ENCODE results near the gene ATAD3B.

The ATAD3B gene

DNA sequence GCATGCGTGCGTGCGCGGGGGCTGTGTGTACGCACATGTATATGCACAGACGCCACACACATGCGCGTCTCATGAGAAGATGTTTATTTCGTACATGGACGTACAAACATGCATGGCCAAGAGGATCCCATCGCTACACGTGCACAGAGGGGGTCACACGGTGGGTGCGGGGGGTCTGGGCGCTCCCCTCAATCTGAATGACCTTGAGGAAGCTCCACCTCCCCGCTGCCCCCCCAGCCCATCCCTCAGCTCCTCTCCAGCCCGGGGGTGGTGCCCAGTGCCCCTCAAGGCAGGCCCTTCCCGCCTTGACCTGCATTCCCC is 67.4 kb downstream of the ATAD3B start:
- POLR2A ChIA-PET = no interaction called here
- CTCF ChIA-PET = no interaction called here
- TF ChIP-seq CTBP1 (IDR thresholded peaks at IDR 0.05; ENCODE audit: borderline replicate concordance) (no peak), TARDBP (IDR thresholded peaks at IDR 0.05) (no peak), FOXM1 (IDR thresholded peaks at IDR 0.05; ENCODE audit: borderline replicate concordance) (no peak), ELF4 (IDR thresholded peaks at IDR 0.05) (no peak), SP1 (IDR thresholded peaks at IDR 0.05) (no peak), BHLHE40 (IDR thresholded peaks at IDR 0.05; ENCODE audit: borderline replicate concordance) (no peak), L3MBTL2 (conservative IDR thresholded peaks at IDR 0.05) (no peak), ZNF384 (IDR thresholded peaks at IDR 0.05) (no peak), LEF1 (IDR thresholded peaks at IDR 0.05; ENCODE audit: borderline replicate concordance) (no peak), FOXA1 (IDR thresholded peaks at IDR 0.05) (no peak), SUZ12 (IDR thresholded peaks at IDR 0.05) (no peak), HDGF (IDR thresholded peaks at IDR 0.05; ENCODE audit: borderline replicate concordance) (no peak), NFRKB (IDR thresholded peaks at IDR 0.05) (no peak), FOXK2 (IDR thresholded peaks at IDR 0.05) (no peak), ARNT (IDR thresholded peaks at IDR 0.05) (no peak)
- TF ChIP-seq, protein P1, sequence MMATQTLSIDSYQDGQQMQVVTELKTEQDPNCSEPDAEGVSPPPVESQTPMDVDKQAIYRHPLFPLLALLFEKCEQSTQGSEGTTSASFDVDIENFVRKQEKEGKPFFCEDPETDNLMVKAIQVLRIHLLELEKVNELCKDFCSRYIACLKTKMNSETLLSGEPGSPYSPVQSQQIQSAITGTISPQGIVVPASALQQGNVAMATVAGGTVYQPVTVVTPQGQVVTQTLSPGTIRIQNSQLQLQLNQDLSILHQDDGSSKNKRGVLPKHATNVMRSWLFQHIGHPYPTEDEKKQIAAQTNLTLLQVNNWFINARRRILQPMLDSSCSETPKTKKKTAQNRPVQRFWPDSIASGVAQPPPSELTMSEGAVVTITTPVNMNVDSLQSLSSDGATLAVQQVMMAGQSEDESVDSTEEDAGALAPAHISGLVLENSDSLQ (IDR thresholded peaks at IDR 0.05) = no peak
- no peak for DNase-seq (ENCODE audit: extremely low spot score)

DNA sequence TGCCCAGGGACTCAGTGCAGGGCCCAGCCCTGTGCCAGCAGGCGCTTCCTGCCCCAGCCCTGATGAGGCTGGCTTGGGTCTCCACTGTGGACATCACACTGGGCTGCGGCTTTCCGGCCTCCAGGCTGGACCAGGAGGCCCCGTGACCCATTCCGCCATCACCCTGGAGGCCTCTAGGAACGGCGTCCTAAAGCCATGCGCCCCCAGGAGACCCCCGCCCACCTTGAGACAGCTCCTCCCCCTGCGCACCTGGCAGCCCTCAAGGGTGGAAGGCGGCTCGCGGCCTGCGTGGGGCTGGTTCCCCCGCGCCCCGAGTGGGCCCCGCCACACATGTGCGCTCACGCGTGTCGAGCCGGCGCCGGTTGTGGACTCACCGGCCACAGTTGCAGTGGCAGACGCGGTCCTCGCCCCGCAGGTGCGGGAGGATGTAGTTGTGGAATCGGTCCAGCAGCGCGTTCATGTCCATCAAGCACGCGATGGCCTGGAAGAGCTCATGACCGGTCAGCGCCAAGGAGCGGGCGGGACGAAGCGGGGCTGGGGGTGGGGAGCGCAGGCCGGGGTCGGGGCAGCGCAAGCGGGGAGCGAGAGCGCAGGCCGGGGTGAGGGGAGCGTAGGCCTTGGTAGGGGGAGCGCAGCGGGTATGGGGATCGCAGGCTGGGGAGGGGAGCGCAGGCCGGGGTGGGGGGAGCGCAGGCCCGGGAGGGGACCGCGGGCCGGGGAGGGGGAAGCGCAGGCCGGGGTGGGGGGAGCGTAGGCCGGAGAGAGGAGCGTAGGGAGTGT is 67.9 kb downstream of the ATAD3B start:
- ChIA-PET CTCF (no interaction called here), POLR2A (no interaction called here)
- no peak for DNase-seq (ENCODE audit: extremely low spot score)
- no peak for TF ChIP-seq SP1 (IDR thresholded peaks at IDR 0.05)

DNA sequence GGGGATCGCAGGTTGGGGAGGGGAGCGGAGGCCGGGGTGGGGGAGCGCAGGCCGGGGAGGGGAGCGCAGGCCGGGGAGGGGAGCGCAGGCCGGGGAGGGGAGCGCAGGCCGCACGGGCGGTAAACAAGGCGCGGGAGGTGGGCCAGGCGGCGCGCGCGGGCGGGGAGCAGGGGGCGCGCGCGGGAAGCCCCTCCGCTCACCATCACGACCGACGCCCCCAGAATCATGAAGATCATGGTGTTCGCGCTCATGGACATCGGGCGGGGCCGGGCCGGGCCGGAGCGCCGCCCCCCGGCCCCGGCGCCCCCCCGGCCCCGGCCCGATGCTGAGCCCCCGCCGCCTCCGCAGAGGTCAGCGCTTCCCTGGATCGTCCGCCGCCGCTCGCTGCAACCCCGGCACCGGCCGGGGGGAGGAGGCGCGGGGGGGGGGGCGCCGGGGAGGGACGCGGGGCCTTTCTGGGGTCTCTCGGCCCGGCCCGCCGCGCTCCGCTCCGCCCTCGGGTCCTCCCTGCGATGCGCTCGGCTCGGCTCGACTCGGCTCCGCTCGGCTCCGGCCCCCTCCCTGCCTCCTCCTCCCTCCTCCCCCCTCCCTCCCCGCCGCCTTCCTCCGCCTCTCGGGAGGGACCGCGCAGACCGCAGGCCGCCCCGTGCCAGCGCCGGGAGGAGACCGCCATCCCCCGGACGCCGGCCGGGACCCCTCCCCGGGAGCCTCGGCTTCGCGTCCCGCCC is 68.7 kb downstream of the ATAD3B start, which contains the start of gene TMEM240:
TMEM240 (minus strand) TSS at position 535 of the 728 bp plus-strand sequence; CDS start at position 257, 278 bp downstream.
- POLR2A ChIA-PET = no interaction called here
- CTCF ChIA-PET = no interaction called here
- DNase-seq (ENCODE audit: extremely low spot score) = no peak

DNA sequence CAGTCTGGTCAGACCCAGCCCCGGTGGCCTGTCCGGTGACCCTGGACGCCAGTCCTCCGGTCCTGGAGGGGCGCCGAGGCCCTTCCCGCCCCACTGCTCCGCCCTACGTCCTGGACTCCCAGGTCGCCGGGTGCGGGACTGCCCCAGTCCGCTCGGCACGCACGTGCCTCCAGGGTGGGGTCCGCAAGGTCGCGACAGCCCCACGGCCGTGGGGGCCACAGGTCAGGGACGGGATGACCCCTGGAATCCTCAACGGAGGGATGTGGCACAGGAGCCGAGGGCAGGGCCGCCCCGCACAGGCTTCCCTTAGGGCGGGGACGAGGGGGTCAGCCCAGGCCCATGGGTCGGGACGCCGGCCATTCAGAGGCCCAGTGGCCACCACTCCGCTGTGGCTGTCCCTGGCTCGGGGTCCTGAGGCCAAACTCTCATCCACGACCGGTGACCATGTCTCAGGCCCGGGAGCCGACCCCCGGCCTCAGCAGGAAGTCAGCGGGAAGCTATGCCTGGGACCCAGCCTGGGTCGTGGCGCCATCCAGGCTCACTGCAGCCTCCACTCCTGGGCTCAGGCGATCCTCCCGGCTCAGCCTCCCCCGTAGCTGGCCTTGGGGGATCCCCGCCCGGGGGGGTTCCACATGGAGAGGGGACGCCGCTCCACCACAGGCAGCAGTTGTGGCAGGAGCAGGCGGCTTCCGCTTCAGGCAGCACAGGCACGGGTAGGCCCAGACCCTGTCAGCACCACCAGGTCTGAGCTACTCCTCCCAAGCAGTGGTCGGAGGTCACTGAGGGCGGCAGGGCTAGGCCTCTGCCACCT is 69.5 kb downstream of the ATAD3B start:
- TF ChIP-seq, protein P1 (IDR thresholded peaks at IDR 0.05) = no peak
- no peak for TF ChIP-seq FOXA1 (IDR thresholded peaks at IDR 0.05)
- TF ChIP-seq FOXM1 (IDR thresholded peaks at IDR 0.05; ENCODE audit: borderline replicate concordance) = no peak
- no peak for TF ChIP-seq L3MBTL2 (conservative IDR thresholded peaks at IDR 0.05)
- TF ChIP-seq ZNF384 (IDR thresholded peaks at IDR 0.05) = no peak
- TF ChIP-seq NFRKB (IDR thresholded peaks at IDR 0.05) = no peak
- no peak for TF ChIP-seq ELF4 (IDR thresholded peaks at IDR 0.05)
- no peak for TF ChIP-seq CTBP1 (IDR thresholded peaks at IDR 0.05; ENCODE audit: borderline replicate concordance)
- TF ChIP-seq BHLHE40 (IDR thresholded peaks at IDR 0.05; ENCODE audit: borderline replicate concordance) = no peak
- TF ChIP-seq LEF1 (IDR thresholded peaks at IDR 0.05; ENCODE audit: borderline replicate concordance) = no peak
- no peak for TF ChIP-seq TARDBP (IDR thresholded peaks at IDR 0.05)
- TF ChIP-seq ARNT (IDR thresholded peaks at IDR 0.05) = no peak
- no peak for TF ChIP-seq HDGF (IDR thresholded peaks at IDR 0.05; ENCODE audit: borderline replicate concordance)
- TF ChIP-seq SP1 (IDR thresholded peaks at IDR 0.05) = no peak
- ChIA-PET CTCF (no interaction called here), POLR2A (no interaction called here)
- no peak for DNase-seq (ENCODE audit: extremely low spot score)

More for the DNA sequence above, 68.7 kb downstream of the ATAD3B start, which contains the start of gene TMEM240:
- TF ChIP-seq SUZ12 (IDR thresholded peaks at IDR 0.05) = no peak
- TF ChIP-seq BHLHE40 (IDR thresholded peaks at IDR 0.05; ENCODE audit: borderline replicate concordance) = no peak
- TF ChIP-seq LEF1 (IDR thresholded peaks at IDR 0.05; ENCODE audit: borderline replicate concordance) = no peak
- TF ChIP-seq HDGF (IDR thresholded peaks at IDR 0.05; ENCODE audit: borderline replicate concordance) = no peak
- no peak for TF ChIP-seq ZNF384 (IDR thresholded peaks at IDR 0.05)
- TF ChIP-seq CTBP1 (IDR thresholded peaks at IDR 0.05; ENCODE audit: borderline replicate concordance) = no peak
- no peak for TF ChIP-seq L3MBTL2 (conservative IDR thresholded peaks at IDR 0.05)

DNA sequence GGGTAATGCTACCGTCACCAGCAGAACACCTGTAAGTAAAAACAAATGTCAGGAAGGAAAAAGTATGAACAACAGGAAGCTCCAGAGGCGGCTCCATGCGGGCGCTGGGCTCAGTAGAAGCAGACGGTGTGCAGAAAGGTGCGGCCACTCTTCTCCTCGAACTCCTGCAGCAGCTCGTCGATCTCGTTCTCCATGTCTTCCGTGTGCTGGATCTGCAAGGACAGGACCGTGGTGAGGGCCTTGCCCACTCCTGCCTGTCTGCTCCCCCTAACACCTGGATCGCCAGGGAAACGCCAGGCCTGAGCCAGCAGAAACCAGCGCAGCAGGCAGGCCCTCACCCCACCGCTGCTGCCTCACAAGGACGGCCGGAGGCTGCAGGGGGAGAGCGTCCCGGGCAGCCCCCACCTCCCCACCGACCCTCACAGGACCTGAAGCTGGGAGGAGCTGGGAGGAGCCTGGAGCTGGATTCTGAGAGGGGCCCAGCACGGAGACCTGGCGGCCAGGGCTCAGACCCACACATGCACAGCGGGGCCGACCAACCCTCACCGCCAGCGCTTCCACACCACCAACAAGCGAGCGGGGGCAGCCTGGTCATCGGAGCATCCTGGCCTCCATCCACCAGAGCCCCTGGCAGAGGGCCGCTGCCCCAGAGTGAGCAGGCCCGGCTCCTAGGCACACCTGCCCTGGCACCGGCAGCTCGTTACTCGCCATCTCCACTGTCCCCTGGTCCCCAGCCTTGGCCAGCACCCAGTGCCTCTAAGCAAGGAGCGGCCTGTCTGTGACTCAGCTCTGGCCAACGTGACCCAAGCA is 70.6 kb downstream of the ATAD3B start:
- no peak for TF ChIP-seq TARDBP (IDR thresholded peaks at IDR 0.05)
- TF ChIP-seq ARNT (IDR thresholded peaks at IDR 0.05) = no peak
- TF ChIP-seq ELF4 (IDR thresholded peaks at IDR 0.05) = no peak
- no peak for TF ChIP-seq FOXM1 (IDR thresholded peaks at IDR 0.05; ENCODE audit: borderline replicate concordance)
- no peak for TF ChIP-seq CTBP1 (IDR thresholded peaks at IDR 0.05; ENCODE audit: borderline replicate concordance)
- TF ChIP-seq LEF1 (IDR thresholded peaks at IDR 0.05; ENCODE audit: borderline replicate concordance) = no peak
- TF ChIP-seq FOXK2 (IDR thresholded peaks at IDR 0.05) = no peak
- TF ChIP-seq BHLHE40 (IDR thresholded peaks at IDR 0.05; ENCODE audit: borderline replicate concordance) = no peak
- no peak for TF ChIP-seq HDGF (IDR thresholded peaks at IDR 0.05; ENCODE audit: borderline replicate concordance)
- TF ChIP-seq SP1 (IDR thresholded peaks at IDR 0.05) = no peak
- TF ChIP-seq L3MBTL2 (conservative IDR thresholded peaks at IDR 0.05) = no peak
- TF ChIP-seq SUZ12 (IDR thresholded peaks at IDR 0.05) = no peak
- no peak for TF ChIP-seq NFRKB (IDR thresholded peaks at IDR 0.05)
- no peak for TF ChIP-seq FOXA1 (IDR thresholded peaks at IDR 0.05)
- TF ChIP-seq, protein P1 (IDR thresholded peaks at IDR 0.05) = no peak
- TF ChIP-seq ZNF384 (IDR thresholded peaks at IDR 0.05) = no peak
- ChIA-PET POLR2A (no interaction called here), CTCF (no interaction called here)
- no peak for DNase-seq (ENCODE audit: extremely low spot score)
